Aorta (tissue), 5 donors: ENCODE measurements around the gene TRIM34. TPM values are rescaled to one million over a fixed set of nuclear protein-coding genes. Genes with fewer than 3 reads are reported as not detected.
"Not testable (repeated sequence)": the region's sequence is repeated elsewhere in the genome, so short reads cannot be mapped to it uniquely, and the experiment has no call there.

Experiments
- ATAC-seq: fragments of 200-7000 bp; cut with Tn5 transposase; one replicate; pipeline ENCODE4 v1.9.1; 2022; ENCODE audit warnings: moderate library complexity; ENCODE audit not compliant: low FRiP score
- DNase-seq, 2 donors: peaks; one replicate each; pipeline ENCODE4 v3.0.0-alpha.2; 2020
- H3K27ac ChIP-seq, 2 donors: one replicate each; pipeline ENCODE4 v1.5.1; 2013; ENCODE audit warnings: low read length in 2 of 2, mild to moderate bottlenecking in 2 of 2, moderate library complexity in 2 of 2, control low read depth in 1 of 2, inconsistent platforms in 1 of 2, low read depth in 1 of 2
- H3K27me3 ChIP-seq, 2 donors: one replicate each; pipeline ENCODE4 v1.6.1; 2013; ENCODE audit warnings: control low read depth in 1 of 2, low read length in 1 of 2, mild to moderate bottlenecking in 1 of 2, moderate library complexity in 1 of 2; ENCODE audit not compliant: insufficient read depth in 2 of 2, control insufficient read depth in 1 of 2
- H3K36me3 ChIP-seq, 2 donors: one replicate each; pipeline ENCODE4 v1.6.1; 2013; ENCODE audit warnings: control low read depth in 1 of 2, low read length in 1 of 2, mild to moderate bottlenecking in 1 of 2; ENCODE audit not compliant: insufficient read depth in 2 of 2, control insufficient read depth in 1 of 2
- H3K4me1 ChIP-seq, 2 donors: one replicate each; pipeline ENCODE4 v1.6.1; 2013; ENCODE audit warnings: low read length in 2 of 2, control low read depth in 1 of 2, mild to moderate bottlenecking in 1 of 2, moderate library complexity in 1 of 2; ENCODE audit not compliant: insufficient read depth in 2 of 2, control insufficient read depth in 1 of 2
- H3K4me3 ChIP-seq, 2 donors: one replicate each; pipeline ENCODE4 v1.5.1; 2013; ENCODE audit warnings: low read length in 2 of 2, control low read depth in 1 of 2, mild to moderate bottlenecking in 1 of 2
- H3K9me3 ChIP-seq: one replicate; pipeline ENCODE4 v1.6.1; 2013; ENCODE audit warnings: mild to moderate bottlenecking, low read length; ENCODE audit not compliant: control insufficient read depth
- WGBS, 2 donors: extraction: QIAGEN DNeasy Blood & Tissue Kit; methylation state at CpG; one replicate each; pipeline ENCODE4 v1.1.7; 2013; 5-methylcytosine and 5-hydroxymethylcytosine counted together
- intact Hi-C, 2 donors: fragments of 100-400 bp; cut with DNase I; formaldehyde crosslinking; loops; one replicate each; pipeline versions ENCODE4 v1.14.2 to v1.15.0; 2022
- polyA plus RNA-seq, 2 donors: library from polyadenylated mRNA; stranded (reverse); fragments of 200-250 nt; gene quantifications; one replicate each; pipeline ENCODE4 v1.2.3, GENCODE V29; 2013
- total RNA-seq, 2 donors: library from RNA; stranded (reverse); fragmentation: NEBNext Ultra II Directional; extraction: Animal tissue kit (Norgen Biotek cat#: 25700); gene quantifications; one replicate each; pipeline ENCODE4 v1.2.1, GENCODE V29; 2021
- donor health status: healthy with polysubstance abuse.
- donor health status: Bipolar disorder and iron deficiency.
- donor health status: DM: no; HTN: no; CAD: no.
- donor health status: DM: no; HTN: no; CAD: no.
- donor health status: DM: yes; HTN: yes; CAD: no.

TRIM34 gene
- total and polyA plus RNA-seq, 4 donors: 5.1 to 9.2 (median 5.7) TPM

- no peak for DNase-seq
- H3K9me3 ChIP-seq: no peaks in the 10 kb centered on the region
- no peak overlapping the region for H3K4me3 ChIP-seq
- intact Hi-C loops: no loop called here
- H3K27ac ChIP-seq: no peak overlapping the region
- WGBS, 2 donors: 77 to 83% methylated on average over 5 of the region's 5 CpGs
- H3K4me1 ChIP-seq: no peaks in the 10 kb centered on the region
- ATAC-seq: no peak
- no peaks in the 10 kb centered on the region for H3K36me3 ChIP-seq
- H3K27me3 ChIP-seq: no peaks in the 10 kb centered on the region
These were observed 32.2 kb upstream of the TRIM34 start for GRCh38 chr11:5592615-5593014.

DNA sequence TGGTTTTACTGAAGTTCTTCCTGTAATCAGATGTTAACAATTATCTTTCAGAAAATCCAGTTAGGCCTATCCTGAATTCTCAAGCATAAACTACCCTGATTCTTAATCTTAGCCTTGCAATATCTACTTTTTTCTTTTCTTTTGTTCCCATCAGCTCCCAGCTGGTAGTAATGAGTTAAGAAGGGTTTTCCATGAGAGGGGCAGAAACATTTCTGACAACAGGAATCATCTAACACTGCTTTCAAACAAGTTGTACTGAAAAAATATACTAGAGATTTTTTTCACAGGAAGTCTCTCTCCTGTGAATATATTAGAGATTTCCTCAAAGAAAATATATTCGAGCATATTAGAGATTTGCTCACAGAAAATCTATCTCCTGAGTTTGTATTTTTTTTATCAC, 31.7 kb upstream of the TRIM34 start:
- Histone ChIP-seq H3K27me3 (no peaks in the 10 kb centered on the region), H3K4me1 (no peaks in the 10 kb centered on the region), H3K36me3 (no peaks in the 10 kb centered on the region), H3K27ac (no peak overlapping the region), H3K9me3 (no peaks in the 10 kb centered on the region), H3K4me3 (no peak overlapping the region)
- WGBS, 2 donors: 31 to 40% methylated on average over 1 of the region's 1 CpG
- DNase-seq: no peak
- intact Hi-C loops: no loop called here
- no peak for ATAC-seq

GRCh38 chr11:5596607-5597201, 28.1 kb upstream of the TRIM34 start, which contains the start of gene TRIM6:
Gene TRIM6, plus strand, starts transcription at chr11:5596637. Its CDS starts 261 bp downstream, at chr11:5596898.
- peak within 1 kb of the TSS; percentile 57 to 58 for H3K27ac ChIP-seq

DNA sequence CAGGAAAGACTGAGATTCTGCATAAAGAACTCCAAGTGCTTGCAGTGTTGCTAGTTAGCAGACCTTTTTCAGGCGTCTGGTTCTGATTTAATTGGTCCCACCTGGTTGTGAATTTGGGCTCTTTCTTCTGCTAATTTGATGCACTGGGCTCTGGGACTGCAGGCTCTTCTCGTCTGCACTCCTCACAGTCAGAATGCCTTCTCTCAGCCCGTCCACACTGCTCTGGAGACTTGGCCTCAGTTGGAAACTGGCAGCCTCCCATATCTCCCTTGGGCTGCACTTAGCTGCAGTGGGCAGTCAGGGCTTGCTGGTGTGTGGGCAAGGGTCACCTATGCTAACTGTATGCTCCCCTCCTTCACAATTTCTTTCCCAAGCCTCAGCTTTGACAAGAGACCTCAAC, 26.8 kb upstream of the TRIM34 start:
- DNase-seq (no peak), ATAC-seq (no peak)
- H3K4me3 ChIP-seq: peak overlapping the region in 1 of 2 donors; percentile 9
- no peaks in the 10 kb centered on the region for H3K27me3 ChIP-seq
- peak overlapping the region in 1 of 2 donors; percentile 25 for H3K27ac ChIP-seq
- intact Hi-C loops: no loop called here
- 13% methylated on average over 3 of the region's 3 CpGs for WGBS, 2 donors
- no peaks in the 10 kb centered on the region for H3K9me3 ChIP-seq
- no peaks in the 10 kb centered on the region for H3K36me3 ChIP-seq
- H3K4me1 ChIP-seq: no peaks in the 10 kb centered on the region

More at GRCh38 chr11:5596607-5597201, 28.1 kb upstream of the TRIM34 start, which contains the start of gene TRIM6:
- Histone ChIP-seq H3K36me3 (no peaks in the 10 kb centered on the region), H3K27me3 (no peaks in the 10 kb centered on the region), H3K4me1 (no peaks in the 10 kb centered on the region), H3K9me3 (no peaks in the 10 kb centered on the region), H3K4me3 (peak within 1 kb of the TSS; percentile 90 to 98)
- 2 to 5% methylated on average over 18 to 20 of the region's 20 CpGs for WGBS, 2 donors
- DNase-seq: peak; percentile 64 to 81
- intact Hi-C loops: no loop called here
- peak; percentile 76 for ATAC-seq

- Histone ChIP-seq H3K4me1 (no peaks in the 10 kb centered on the region), H3K27ac (peak overlapping the region; percentile 16 to 43), H3K4me3 (no peak overlapping the region), H3K9me3 (no peaks in the 10 kb centered on the region), H3K36me3 (no peaks in the 10 kb centered on the region), H3K27me3 (no peaks in the 10 kb centered on the region)
- peak; percentile 89 for ATAC-seq
- WGBS, 2 donors: 9 to 12% methylated on average over 9 of the region's 9 CpGs
- peak; percentile 84 to 86 for DNase-seq
- intact Hi-C loops: loop anchor here (2.0 to 5.0 kb wide), 3 partner anchors 84 to 207 kb away; partner anchors contain the start of genes OR52N2 (in 1 of the 2) and TRIM5 (in 1 of the 2)
These were observed 24.4 kb upstream of the TRIM34 start for GRCh38 chr11:5600374-5600851.

- not testable (repeated sequence) for DNase-seq
- intact Hi-C loops: loop anchor here (5.0 kb wide), 2 partner anchors 90 to 205 kb away; partner anchors contain the start of gene OR52N2 (in 1 of the 2)
These were observed 22.0 kb upstream of the TRIM34 start for GRCh38 chr11:5602791-5603190.

GRCh38 chr11:5603326-5603725, 21.5 kb upstream of the TRIM34 start:
- WGBS, 2 donors: 92 to 93% methylated on average over 8 of the region's 8 CpGs
- Histone ChIP-seq H3K4me3 (no peak overlapping the region), H3K27ac (no peak overlapping the region), H3K27me3 (no peaks in the 10 kb centered on the region), H3K4me1 (no peaks in the 10 kb centered on the region), H3K9me3 (no peaks in the 10 kb centered on the region), H3K36me3 (no peaks in the 10 kb centered on the region)
- ATAC-seq (no peak), DNase-seq (no peak)
- intact Hi-C loops: loop anchor here (5.0 kb wide), 2 partner anchors 89 to 204 kb away; partner anchors contain the start of gene OR52N2 (in 1 of the 2)

More at GRCh38 chr11:5602791-5603190, 22.0 kb upstream of the TRIM34 start:
- not testable (repeated sequence) for H3K4me1 ChIP-seq, H3K36me3 ChIP-seq, H3K9me3 ChIP-seq, H3K27me3 ChIP-seq, ATAC-seq, H3K4me3 ChIP-seq, H3K27ac ChIP-seq
- 96 to 97% methylated on average over 4 of the region's 4 CpGs for WGBS, 2 donors

- H3K4me3 ChIP-seq: no peak overlapping the region
- WGBS, 2 donors: 74 to 78% methylated on average over 4 of the region's 4 CpGs
- H3K9me3 ChIP-seq: no peaks in the 10 kb centered on the region
- ATAC-seq (no peak), DNase-seq (no peak)
- intact Hi-C loops: loop anchor here (5.0 kb wide), 2 partner anchors 87 to 202 kb away; partner anchors contain the start of gene OR52N2 (in 1 of the 2)
- no peak overlapping the region for H3K27ac ChIP-seq
- no peaks in the 10 kb centered on the region for H3K4me1 ChIP-seq
- H3K36me3 ChIP-seq: no peaks in the 10 kb centered on the region
- H3K27me3 ChIP-seq: no peaks in the 10 kb centered on the region
These were observed 19.9 kb upstream of the TRIM34 start for GRCh38 chr11:5604896-5605295.

DNA sequence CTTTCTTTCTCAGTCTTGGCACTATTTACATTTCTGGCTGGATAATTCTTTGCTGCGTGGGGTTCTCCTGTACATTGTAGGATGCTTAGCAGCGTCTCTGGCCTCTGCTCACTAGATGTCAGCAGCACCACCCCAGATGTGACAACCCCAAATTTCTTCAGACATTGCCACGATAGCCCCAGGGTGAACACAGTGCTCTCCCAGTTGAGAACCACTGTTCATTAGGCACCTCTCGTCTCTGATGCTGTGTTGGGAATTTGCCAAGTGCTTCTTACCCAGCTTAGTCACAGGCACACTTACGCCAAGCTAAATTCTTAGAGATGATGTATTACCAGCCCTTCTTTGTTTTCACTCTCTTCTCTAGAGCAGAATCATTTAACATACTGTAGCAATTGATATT, 19.0 kb upstream of the TRIM34 start:
- Histone ChIP-seq H3K27me3 (no peaks in the 10 kb centered on the region), H3K4me3 (no peak overlapping the region), H3K4me1 (no peaks in the 10 kb centered on the region), H3K9me3 (no peaks in the 10 kb centered on the region), H3K27ac (no peak overlapping the region), H3K36me3 (peaks cover 0 to 2% of the 10 kb centered on the region in 2 donors)
- ATAC-seq (peak; percentile 39), DNase-seq (no peak)
- intact Hi-C loops: no loop called here
- WGBS, 2 donors: 28 to 30% methylated on average over 5 of the region's 5 CpGs
